ENCODE results near the gene KCTD17. TPM values are rescaled to one million over a fixed set of nuclear protein-coding genes. Genes with fewer than 3 reads are reported as not detected.

Gene KCTD17
- total and polyA plus RNA-seq, 2 of the 13 experiments (the other 11 are each of a cell fraction or from before 2014, with no cell fraction given) = 5.3 to 11.7 TPM

- TF ChIP-seq, protein P1, sequence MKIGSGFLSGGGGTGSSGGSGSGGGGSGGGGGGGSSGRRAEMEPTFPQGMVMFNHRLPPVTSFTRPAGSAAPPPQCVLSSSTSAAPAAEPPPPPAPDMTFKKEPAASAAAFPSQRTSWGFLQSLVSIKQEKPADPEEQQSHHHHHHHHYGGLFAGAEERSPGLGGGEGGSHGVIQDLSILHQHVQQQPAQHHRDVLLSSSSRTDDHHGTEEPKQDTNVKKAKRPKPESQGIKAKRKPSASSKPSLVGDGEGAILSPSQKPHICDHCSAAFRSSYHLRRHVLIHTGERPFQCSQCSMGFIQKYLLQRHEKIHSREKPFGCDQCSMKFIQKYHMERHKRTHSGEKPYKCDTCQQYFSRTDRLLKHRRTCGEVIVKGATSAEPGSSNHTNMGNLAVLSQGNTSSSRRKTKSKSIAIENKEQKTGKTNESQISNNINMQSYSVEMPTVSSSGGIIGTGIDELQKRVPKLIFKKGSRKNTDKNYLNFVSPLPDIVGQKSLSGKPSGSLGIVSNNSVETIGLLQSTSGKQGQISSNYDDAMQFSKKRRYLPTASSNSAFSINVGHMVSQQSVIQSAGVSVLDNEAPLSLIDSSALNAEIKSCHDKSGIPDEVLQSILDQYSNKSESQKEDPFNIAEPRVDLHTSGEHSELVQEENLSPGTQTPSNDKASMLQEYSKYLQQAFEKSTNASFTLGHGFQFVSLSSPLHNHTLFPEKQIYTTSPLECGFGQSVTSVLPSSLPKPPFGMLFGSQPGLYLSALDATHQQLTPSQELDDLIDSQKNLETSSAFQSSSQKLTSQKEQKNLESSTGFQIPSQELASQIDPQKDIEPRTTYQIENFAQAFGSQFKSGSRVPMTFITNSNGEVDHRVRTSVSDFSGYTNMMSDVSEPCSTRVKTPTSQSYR (CRISPR knock-in tag; IDR thresholded peaks at IDR 0.05; ENCODE audit: borderline replicate concordance) = no peak
- TF ChIP-seq KDM5A (IDR thresholded peaks at IDR 0.05; ENCODE audit: borderline replicate concordance, low read length) (no peak), MYPOP (CRISPR knock-in tag; IDR thresholded peaks at IDR 0.05) (no peak), ZNF597 (CRISPR knock-in tag; IDR thresholded peaks at IDR 0.05) (no peak), SP1 (IDR thresholded peaks at IDR 0.05) (no peak), SP1 (CRISPR knock-in tag; IDR thresholded peaks at IDR 0.05) (no peak), ZNF44 (CRISPR knock-in tag; IDR thresholded peaks at IDR 0.05) (no peak), ZNF766 (CRISPR knock-in tag; IDR thresholded peaks at IDR 0.05; ENCODE audit: borderline replicate concordance) (no peak), RARG (CRISPR knock-in tag; IDR thresholded peaks at IDR 0.05; ENCODE audit: low read depth) (no peak), ZNF737 (CRISPR knock-in tag; IDR thresholded peaks at IDR 0.05; ENCODE audit: borderline replicate concordance) (0 out of 2 replicates have a peak, but pooled peaks have one; percentile 4), BATF2 (CRISPR knock-in tag; IDR thresholded peaks at IDR 0.05) (no peak), ZBED4 (CRISPR knock-in tag; IDR thresholded peaks at IDR 0.05; ENCODE audit: borderline replicate concordance) (no peak), HOXD1 (CRISPR knock-in tag; IDR thresholded peaks at IDR 0.05) (no peak), TGIF2 (CRISPR knock-in tag; IDR thresholded peaks at IDR 0.05) (no peak), KMT2B (CRISPR knock-in tag; IDR thresholded peaks at IDR 0.05) (no peak), ZSCAN21 (CRISPR knock-in tag; IDR thresholded peaks at IDR 0.05; ENCODE audit: borderline replicate concordance) (no peak), TAF15 (IDR thresholded peaks at IDR 0.05; ENCODE audit: low read depth, low read length, poor library complexity, severe bottlenecking) (no peak), TEAD3 (CRISPR knock-in tag; optimal IDR thresholded peaks at IDR 0.05; ENCODE audit: borderline replicate concordance) (no peak), CENPX (CRISPR knock-in tag; IDR thresholded peaks at IDR 0.05) (no peak), FOSL2 (CRISPR knock-in tag; IDR thresholded peaks at IDR 0.05) (no peak), DMAP1 (CRISPR knock-in tag; IDR thresholded peaks at IDR 0.05) (peak; percentile 79; the same call in 1 of the 2 replicates)
Measured at GRCh38 chr22:37020192-37020479, 31.4 kb upstream of the KCTD17 start (continued).
